Activated CD4-positive, alpha-beta T cell treated with anti-CD3 and anti-CD28 coated beads, Interleukin-2, amount 10 ng/mL, durations not matched to agents 7 days and 5 days (primary cell): Measurements from ENCODE around the gene SHC3. TPM values are rescaled to one million over a fixed set of nuclear protein-coding genes. Genes with fewer than 3 reads are reported as not detected.

Experiments used
- CTCF ChIA-PET: fragments of 350-600 bp; sonication (Branson Sonifier 250); formaldehyde crosslinking; loops from one replicate; lab custom pipeline; 2021; ENCODE audit warnings: antibody characterized with exemption; lab: Charles Lee
- POLR2A ChIA-PET: fragments of 350-600 bp; sonication (Branson Sonifier 250); formaldehyde crosslinking; loops from one replicate; lab custom pipeline; 2021; ENCODE audit warnings: antibody characterized with exemption; lab: Charles Lee
- DNase-seq: peaks from one replicate; pipeline ENCODE4 v3.0.0-alpha.2; 2020
- H3K27ac Mint-ChIP-seq: one replicate; pipeline ENCODE4 v1.8.0; 2021; ENCODE audit warnings: mild to moderate bottlenecking, moderate library complexity, mixed read lengths
- H3K27me3 Mint-ChIP-seq: one replicate; pipeline ENCODE4 v1.8.0; 2021; ENCODE audit warnings: mixed read lengths
- H3K36me3 Mint-ChIP-seq: one replicate; pipeline ENCODE4 v1.8.0; 2021; ENCODE audit warnings: low read depth, mixed read lengths
- H3K4me1 Mint-ChIP-seq: one replicate; pipeline ENCODE4 v1.8.0; 2021; ENCODE audit warnings: mixed read lengths
- H3K4me3 Mint-ChIP-seq: one replicate; pipeline ENCODE4 v1.8.0; 2021; ENCODE audit warnings: mild to moderate bottlenecking, moderate library complexity, mixed read lengths
- H3K9me3 Mint-ChIP-seq: one replicate; pipeline ENCODE4 v1.8.0; 2021; ENCODE audit warnings: mixed read lengths
- total RNA-seq, 2 experiments: library from RNA; stranded (reverse); gene quantifications; one replicate each; pipeline ENCODE4 v1.2.3, GENCODE V29; 2021

Gene SHC3
- total RNA-seq, 2 experiments from 2014 or later: not detected

DNA sequence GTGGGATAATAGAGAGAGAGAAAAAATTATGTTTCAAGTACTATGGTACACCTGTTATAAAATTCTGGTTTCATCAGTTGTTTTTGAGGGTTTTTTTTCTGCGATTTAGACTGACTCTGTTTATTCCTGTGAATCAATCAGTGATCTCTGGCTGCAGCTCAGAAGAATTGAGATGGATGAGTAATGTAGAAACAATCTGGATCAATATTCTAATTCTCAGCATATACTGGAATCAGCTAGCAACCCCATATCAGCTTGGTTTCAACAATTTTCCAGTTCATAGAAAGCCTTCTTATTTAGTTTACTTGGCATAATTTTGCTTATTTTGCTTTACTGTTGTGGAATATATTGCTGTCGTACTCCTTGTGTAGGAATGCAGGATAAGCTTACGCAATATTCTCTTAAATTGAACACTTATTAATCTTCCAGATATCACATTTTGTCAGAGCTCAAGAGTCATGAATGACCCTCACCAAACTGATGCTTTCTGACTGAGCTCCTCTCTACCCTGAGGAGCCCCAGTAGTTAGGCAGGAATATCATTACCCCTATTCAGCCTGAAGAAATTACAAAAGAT is 42.9 kb downstream of the SHC3 start:
- POLR2A ChIA-PET: no interaction called here
- CTCF ChIA-PET: no interaction called here
- DNase-seq: no peak
- peaks cover 17% of the 10 kb centered on the region for H3K9me3 Mint-ChIP-seq
- no peak overlapping the region for H3K4me3 Mint-ChIP-seq
- H3K4me1 Mint-ChIP-seq: no peaks in the 10 kb centered on the region
- no peak overlapping the region for H3K27ac Mint-ChIP-seq
- H3K27me3 Mint-ChIP-seq: peaks cover 8% of the 10 kb centered on the region
- H3K36me3 Mint-ChIP-seq: no peaks in the 10 kb centered on the region

- POLR2A ChIA-PET: no interaction called here
- Mint-ChIP-seq H3K27me3 (peaks cover 13% of the 10 kb centered on the region), H3K4me1 (no peaks in the 10 kb centered on the region), H3K9me3 (peaks cover 19% of the 10 kb centered on the region), H3K4me3 (no peak overlapping the region), H3K36me3 (no peaks in the 10 kb centered on the region), H3K27ac (no peak overlapping the region)
- CTCF ChIA-PET: no interaction called here
- DNase-seq: no peak
Measured at GRCh38 chr9:89134709-89135108, 43.9 kb downstream of the SHC3 start.

- Mint-ChIP-seq H3K36me3 (no peaks in the 10 kb centered on the region), H3K9me3 (no peaks in the 10 kb centered on the region), H3K27me3 (peaks cover 10% of the 10 kb centered on the region), H3K4me3 (no peak overlapping the region), H3K4me1 (no peaks in the 10 kb centered on the region), H3K27ac (no peak overlapping the region)
- POLR2A ChIA-PET: no interaction called here
- CTCF ChIA-PET: no interaction called here
- no peak for DNase-seq
Measured at GRCh38 chr9:89122949-89123348, 55.7 kb downstream of the SHC3 start.

GRCh38 chr9:89120704-89121103 is 57.9 kb downstream of the SHC3 start:
- no peaks in the 10 kb centered on the region for H3K9me3 Mint-ChIP-seq
- no peaks in the 10 kb centered on the region for H3K36me3 Mint-ChIP-seq
- CTCF ChIA-PET: no interaction called here
- no peaks in the 10 kb centered on the region for H3K4me1 Mint-ChIP-seq
- H3K27ac Mint-ChIP-seq: no peak overlapping the region
- POLR2A ChIA-PET: no interaction called here
- peaks cover 7% of the 10 kb centered on the region for H3K27me3 Mint-ChIP-seq
- no peak for DNase-seq
- no peak overlapping the region for H3K4me3 Mint-ChIP-seq

DNA sequence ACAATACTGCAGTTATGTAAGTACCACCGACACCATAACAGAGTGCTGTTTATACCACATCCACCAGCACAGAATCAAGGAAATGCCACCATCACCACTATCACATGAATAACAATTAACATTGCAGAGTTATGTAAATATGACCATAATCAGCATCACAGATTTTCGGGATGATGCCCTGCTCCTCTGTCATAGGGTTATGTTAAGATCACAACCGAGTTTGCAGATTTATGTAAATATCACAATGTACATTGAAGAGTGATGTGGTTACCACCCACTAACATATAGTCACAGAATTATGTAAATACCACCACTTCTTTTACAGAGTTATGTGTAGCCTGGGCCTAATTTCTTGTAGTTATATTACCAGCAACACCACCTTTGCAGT is 61.8 kb downstream of the SHC3 start:
- no peak overlapping the region for H3K27ac Mint-ChIP-seq
- CTCF ChIA-PET: no interaction called here

DNA sequence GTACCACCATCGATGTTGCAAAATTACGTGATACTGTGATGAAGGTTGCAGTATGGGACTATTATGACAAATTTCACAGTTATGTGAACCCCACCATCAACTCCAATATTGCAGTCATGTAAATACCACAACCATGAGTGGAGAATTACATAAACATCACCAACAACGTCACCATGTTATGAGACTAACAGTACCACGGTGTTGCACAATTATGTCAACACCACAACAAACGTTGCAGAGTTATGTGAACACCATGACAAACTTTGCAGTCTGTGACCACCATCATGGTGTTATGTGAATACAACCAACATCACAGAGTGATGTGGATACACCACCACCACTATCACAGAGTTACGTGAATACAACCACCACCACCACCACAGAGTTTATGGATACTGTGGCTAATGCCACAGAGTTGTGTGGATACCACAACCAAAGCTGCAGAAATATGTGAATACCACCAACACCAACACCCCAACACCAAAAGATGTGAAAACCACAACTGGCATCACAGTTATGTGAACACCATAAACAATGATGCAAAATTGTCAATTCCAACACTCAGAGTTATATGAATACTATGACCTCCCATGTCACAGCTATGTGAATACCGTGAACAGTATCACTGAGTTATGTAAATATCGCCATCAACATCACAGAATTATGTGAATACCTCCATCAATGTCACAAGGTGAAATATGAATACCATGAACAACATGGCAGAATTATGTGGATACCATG is 62.4 kb downstream of the SHC3 start:
- H3K9me3 Mint-ChIP-seq: no peaks in the 10 kb centered on the region
- POLR2A ChIA-PET: no interaction called here
- no peaks in the 10 kb centered on the region for H3K4me1 Mint-ChIP-seq
- no peaks in the 10 kb centered on the region for H3K36me3 Mint-ChIP-seq
- H3K27ac Mint-ChIP-seq: no peak overlapping the region
- H3K4me3 Mint-ChIP-seq: no peak overlapping the region
- peaks cover 17% of the 10 kb centered on the region for H3K27me3 Mint-ChIP-seq
- CTCF ChIA-PET: no interaction called here
- no peak for DNase-seq

More for the DNA sequence above, 61.8 kb downstream of the SHC3 start:
- H3K4me1 Mint-ChIP-seq: no peaks in the 10 kb centered on the region
- no peaks in the 10 kb centered on the region for H3K36me3 Mint-ChIP-seq
- H3K27me3 Mint-ChIP-seq: peaks cover 15% of the 10 kb centered on the region
- no peak overlapping the region for H3K4me3 Mint-ChIP-seq
- H3K9me3 Mint-ChIP-seq: no peaks in the 10 kb centered on the region
- POLR2A ChIA-PET: no interaction called here
- no peak for DNase-seq

DNA sequence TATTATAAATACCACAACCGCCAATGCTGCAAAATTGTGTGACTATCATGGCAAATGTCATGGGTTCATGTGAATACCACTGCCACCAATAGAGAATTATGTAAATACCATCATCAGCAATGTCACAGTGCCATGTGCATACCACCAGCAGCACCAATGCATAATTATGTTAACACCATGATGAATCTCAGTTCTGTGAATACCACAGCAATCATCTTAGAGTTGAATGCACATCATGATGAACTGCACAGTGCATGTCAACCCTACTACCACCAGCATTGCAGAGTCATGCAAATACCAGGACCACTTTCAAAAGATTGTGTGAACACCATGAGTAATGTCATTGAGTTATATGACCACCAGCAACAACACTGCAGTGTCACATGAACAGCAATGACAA is 63.2 kb downstream of the SHC3 start:
- H3K27me3 Mint-ChIP-seq: peaks cover 21% of the 10 kb centered on the region
- H3K36me3 Mint-ChIP-seq: no peaks in the 10 kb centered on the region
- DNase-seq: no peak
- ChIA-PET CTCF (no interaction called here), POLR2A (no interaction called here)
- no peak overlapping the region for H3K27ac Mint-ChIP-seq
- H3K9me3 Mint-ChIP-seq: no peaks in the 10 kb centered on the region
- no peaks in the 10 kb centered on the region for H3K4me1 Mint-ChIP-seq
- no peak overlapping the region for H3K4me3 Mint-ChIP-seq

DNA sequence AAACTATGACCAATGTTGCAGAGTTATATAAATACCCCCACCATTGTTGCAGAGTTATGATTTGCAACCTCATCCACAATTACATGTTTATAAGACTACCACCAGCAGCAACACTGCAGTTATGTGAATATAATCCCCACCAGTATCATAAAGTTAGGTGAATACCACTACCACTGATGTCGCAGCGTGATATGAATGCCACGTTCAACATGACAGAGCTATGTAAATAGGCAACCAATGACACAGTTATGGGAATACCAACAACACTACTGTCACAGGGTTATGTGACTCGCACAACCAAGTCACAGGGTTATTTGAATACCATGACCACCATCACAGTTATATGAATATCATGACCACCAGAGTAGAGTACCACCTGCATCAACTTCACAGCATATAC is 63.9 kb downstream of the SHC3 start:
- ChIA-PET POLR2A (no interaction called here), CTCF (no interaction called here)
- Mint-ChIP-seq H3K27me3 (peaks cover 21% of the 10 kb centered on the region), H3K9me3 (no peaks in the 10 kb centered on the region), H3K4me1 (no peaks in the 10 kb centered on the region), H3K36me3 (no peaks in the 10 kb centered on the region), H3K4me3 (no peak overlapping the region), H3K27ac (no peak overlapping the region)
- DNase-seq: no peak

- Mint-ChIP-seq H3K4me3 (no peak overlapping the region), H3K4me1 (no peaks in the 10 kb centered on the region), H3K9me3 (no peaks in the 10 kb centered on the region), H3K36me3 (no peaks in the 10 kb centered on the region), H3K27me3 (peaks cover 21% of the 10 kb centered on the region), H3K27ac (no peak overlapping the region)
- POLR2A ChIA-PET: no interaction called here
- CTCF ChIA-PET: no interaction called here
- DNase-seq: no peak
Measured at GRCh38 chr9:89113851-89114250, 64.8 kb downstream of the SHC3 start.

DNA sequence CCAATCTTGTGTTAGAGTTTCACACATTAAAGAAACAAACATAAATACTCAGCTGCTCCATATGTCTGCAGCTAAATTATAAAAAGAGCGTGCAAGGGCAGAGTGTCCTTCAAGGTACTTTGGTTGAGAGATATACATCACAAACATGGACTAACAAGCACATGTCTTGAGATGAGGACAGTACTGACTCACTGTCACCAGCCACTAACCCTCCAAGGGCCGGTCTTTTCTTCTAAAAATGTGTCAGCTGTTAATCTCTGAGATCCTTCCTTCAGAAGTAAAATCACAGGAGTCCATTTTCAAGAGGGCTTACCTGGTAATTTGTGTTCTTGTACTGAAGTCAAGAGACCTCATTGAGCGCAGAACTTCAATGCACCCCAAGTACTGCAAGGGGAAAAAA is 66.4 kb downstream of the SHC3 start:
- H3K4me1 Mint-ChIP-seq: no peaks in the 10 kb centered on the region
- POLR2A ChIA-PET: no interaction called here
- no peak for DNase-seq

GRCh38 chr9:89109666-89110065 is 69.0 kb downstream of the SHC3 start:
- H3K27ac Mint-ChIP-seq: no peak overlapping the region
- ChIA-PET CTCF (no interaction called here), POLR2A (no interaction called here)
- no peak for DNase-seq
- H3K4me3 Mint-ChIP-seq: no peak overlapping the region
- H3K36me3 Mint-ChIP-seq: no peaks in the 10 kb centered on the region
- no peaks in the 10 kb centered on the region for H3K9me3 Mint-ChIP-seq
- peaks cover 24% of the 10 kb centered on the region for H3K27me3 Mint-ChIP-seq
- no peaks in the 10 kb centered on the region for H3K4me1 Mint-ChIP-seq

More for the DNA sequence above, 66.4 kb downstream of the SHC3 start:
- Mint-ChIP-seq H3K4me3 (no peak overlapping the region), H3K27me3 (peaks cover 19% of the 10 kb centered on the region), H3K9me3 (no peaks in the 10 kb centered on the region), H3K27ac (no peak overlapping the region), H3K36me3 (no peaks in the 10 kb centered on the region)
- CTCF ChIA-PET: no interaction called here

GRCh38 chr9:89107406-89107805 is 71.2 kb downstream of the SHC3 start:
- ChIA-PET CTCF (no interaction called here), POLR2A (no interaction called here)
- no peak for DNase-seq
- Mint-ChIP-seq H3K4me1 (no peaks in the 10 kb centered on the region), H3K27ac (no peak overlapping the region), H3K36me3 (no peaks in the 10 kb centered on the region), H3K9me3 (no peaks in the 10 kb centered on the region), H3K4me3 (no peak overlapping the region), H3K27me3 (peaks cover 24% of the 10 kb centered on the region)

DNA sequence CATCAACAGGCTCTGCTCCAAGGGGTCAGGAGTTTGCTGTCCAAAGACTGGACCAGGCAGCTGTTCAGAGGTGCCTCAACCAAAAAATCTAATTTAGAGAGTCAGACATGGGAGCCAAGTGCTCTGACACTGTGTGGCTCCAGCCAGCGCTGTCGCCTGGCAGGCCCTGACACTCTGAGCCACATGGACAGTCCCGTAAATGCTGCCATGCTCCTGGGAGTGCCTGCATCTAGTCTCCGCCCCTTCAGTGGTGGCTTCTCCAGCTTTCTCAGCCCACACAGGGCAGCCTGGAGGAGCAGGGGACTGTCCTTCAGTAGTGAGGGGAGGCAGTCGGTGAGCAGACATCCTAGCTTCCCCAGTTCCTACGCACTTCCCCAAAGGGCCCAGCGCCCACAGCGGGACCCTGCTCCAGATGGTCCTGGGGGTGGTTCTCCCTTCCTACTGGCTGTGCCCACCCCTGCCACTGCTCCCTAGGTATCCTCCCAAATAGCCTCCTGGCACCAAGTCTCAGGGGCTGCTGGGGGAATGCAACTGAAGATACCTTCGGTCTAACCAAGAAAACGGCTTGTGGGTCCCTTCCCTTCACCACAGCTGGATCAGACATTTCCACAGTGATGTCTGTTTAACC is 72.3 kb downstream of the SHC3 start:
- Mint-ChIP-seq H3K4me3 (no peak overlapping the region), H3K27me3 (peaks cover 22% of the 10 kb centered on the region)
- POLR2A ChIA-PET: no interaction called here

More for the DNA sequence above, 72.3 kb downstream of the SHC3 start:
- H3K27ac Mint-ChIP-seq: no peak overlapping the region
- CTCF ChIA-PET: no interaction called here
- H3K9me3 Mint-ChIP-seq: no peaks in the 10 kb centered on the region
- no peaks in the 10 kb centered on the region for H3K4me1 Mint-ChIP-seq
- DNase-seq: no peak
- no peaks in the 10 kb centered on the region for H3K36me3 Mint-ChIP-seq
